Stimulated activated CD8-positive, alpha-beta memory T cell treated with anti-CD3 and anti-CD28 coated beads, Interleukin-7, amount 100 ng/mL, for 48 hours (primary cell): ENCODE results near the gene ADPRHL1.
"Not testable (repeated sequence)": the region's sequence is repeated elsewhere in the genome, so short reads cannot be mapped to it uniquely, and the experiment has no call there.

Experiments used
- DNase-seq, 2 donors: peaks; one replicate each; pipeline ENCODE4 v3.0.0-alpha.2; 2020; ENCODE audit warnings: low read depth in 1 of 2; ENCODE audit errors: extremely low read depth in 1 of 2

ADPRHL1 gene

GRCh38 chr13:113373811-113374485 is 79.3 kb downstream of the ADPRHL1 start:
- no peak for DNase-seq

GRCh38 chr13:113371701-113372100 is 81.6 kb downstream of the ADPRHL1 start:
- not testable (repeated sequence) for DNase-seq

GRCh38 chr13:113371061-113371460 is 82.2 kb downstream of the ADPRHL1 start:
- DNase-seq: no peak

GRCh38 chr13:113369881-113370280 is 83.4 kb downstream of the ADPRHL1 start:
- DNase-seq: no peak

GRCh38 chr13:113369189-113369588 is 84.1 kb downstream of the ADPRHL1 start:
- no peak for DNase-seq

GRCh38 chr13:113368353-113368752 is 84.9 kb downstream of the ADPRHL1 start:
- DNase-seq: not testable (repeated sequence)

GRCh38 chr13:113367771-113368170 is 85.5 kb downstream of the ADPRHL1 start:
- no peak for DNase-seq

- no peak for DNase-seq
Measured at GRCh38 chr13:113367020-113367560, 86.2 kb downstream of the ADPRHL1 start.

GRCh38 chr13:113365971-113366588 is 87.2 kb downstream of the ADPRHL1 start:
- no peak for DNase-seq

GRCh38 chr13:113365583-113365970 is 87.7 kb downstream of the ADPRHL1 start:
- no peak for DNase-seq

- no peak for DNase-seq
Measured at GRCh38 chr13:113364901-113365582, 88.2 kb downstream of the ADPRHL1 start.

- no peak for DNase-seq
Measured at GRCh38 chr13:113364311-113364889, 88.9 kb downstream of the ADPRHL1 start.

GRCh38 chr13:113361406-113361805 is 91.9 kb downstream of the ADPRHL1 start:
- no peak for DNase-seq

- no peak for DNase-seq
Measured at GRCh38 chr13:113360446-113360845, 92.8 kb downstream of the ADPRHL1 start.

- no peak for DNase-seq
Measured at GRCh38 chr13:113359571-113359970, 93.7 kb downstream of the ADPRHL1 start.

GRCh38 chr13:113358653-113359190 is 94.6 kb downstream of the ADPRHL1 start:
- DNase-seq: no peak

- no peak for DNase-seq
Measured at GRCh38 chr13:113357529-113357928, 95.8 kb downstream of the ADPRHL1 start.

GRCh38 chr13:113356596-113356995 is 96.7 kb downstream of the ADPRHL1 start:
- DNase-seq: no peak

GRCh38 chr13:113355621-113356020 is 97.7 kb downstream of the ADPRHL1 start:
- no peak for DNase-seq

- DNase-seq: no peak
Measured at GRCh38 chr13:113354831-113355610, 98.3 kb downstream of the ADPRHL1 start.
